Prostate gland (tissue), 2 donors: ENCODE measurements around the gene NDN.

Experiments
- POLR2A ChIP-seq: fragments of 450-650 bp; IDR thresholded peaks from one replicate; pipeline ENCODE4 v1.6.1; 2016; ENCODE audit warnings: antibody characterized with exemption, mild to moderate bottlenecking
- POLR2AphosphoS5 ChIP-seq: sonication (generic); formaldehyde crosslinking; IDR thresholded peaks from one replicate; pipeline ENCODE4 v1.6.1; 2017; ENCODE audit warnings: antibody characterized with exemption
- TF ChIP-seq, protein P1 (sequence below), 4 experiments: fragments of 200-600 bp in 2 of 4; fragments of 450-650 bp in 2 of 4; sonication (generic) in 2 of 4; IDR thresholded peaks; 1 replicate in 3 of 4; 2 replicates in 1 of 4; pipeline ENCODE4 v1.5.1; 2016 to 2019; ENCODE audit warnings: antibody characterized with exemption in 4 of 4, mild to moderate bottlenecking in 2 of 4, moderate library complexity in 2 of 4

DNA sequence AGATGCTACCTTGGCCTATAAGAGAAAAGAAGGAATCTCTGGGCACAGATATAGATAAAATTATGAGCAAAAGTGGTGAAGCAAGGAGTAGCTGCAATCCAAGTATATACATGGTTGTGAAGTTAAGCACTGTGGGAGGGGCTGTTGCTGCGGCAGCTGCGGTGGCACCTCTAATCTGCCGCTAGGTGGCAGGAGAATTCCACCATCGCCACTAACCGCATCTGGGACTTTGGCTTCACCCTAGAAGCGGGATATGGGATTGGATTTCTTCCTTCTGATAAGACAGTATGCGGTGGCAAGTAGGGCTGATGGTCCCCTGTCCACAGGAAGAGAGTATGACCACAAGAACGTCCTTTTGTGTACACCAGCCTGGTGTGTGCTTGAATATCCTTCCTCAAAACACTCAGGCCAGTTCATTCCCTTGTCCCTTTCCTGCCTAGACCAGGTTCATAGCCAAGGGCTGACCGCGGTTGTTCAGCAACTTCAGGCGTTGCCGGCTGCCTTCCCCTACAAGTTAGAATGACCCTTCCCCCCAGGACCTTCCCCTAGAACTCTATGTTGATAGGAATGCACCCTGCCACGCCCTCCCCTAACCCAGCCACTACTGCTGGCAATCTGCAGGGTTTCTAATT is 44.6 kb downstream of the NDN start:
- TF ChIP-seq, protein P1, sequence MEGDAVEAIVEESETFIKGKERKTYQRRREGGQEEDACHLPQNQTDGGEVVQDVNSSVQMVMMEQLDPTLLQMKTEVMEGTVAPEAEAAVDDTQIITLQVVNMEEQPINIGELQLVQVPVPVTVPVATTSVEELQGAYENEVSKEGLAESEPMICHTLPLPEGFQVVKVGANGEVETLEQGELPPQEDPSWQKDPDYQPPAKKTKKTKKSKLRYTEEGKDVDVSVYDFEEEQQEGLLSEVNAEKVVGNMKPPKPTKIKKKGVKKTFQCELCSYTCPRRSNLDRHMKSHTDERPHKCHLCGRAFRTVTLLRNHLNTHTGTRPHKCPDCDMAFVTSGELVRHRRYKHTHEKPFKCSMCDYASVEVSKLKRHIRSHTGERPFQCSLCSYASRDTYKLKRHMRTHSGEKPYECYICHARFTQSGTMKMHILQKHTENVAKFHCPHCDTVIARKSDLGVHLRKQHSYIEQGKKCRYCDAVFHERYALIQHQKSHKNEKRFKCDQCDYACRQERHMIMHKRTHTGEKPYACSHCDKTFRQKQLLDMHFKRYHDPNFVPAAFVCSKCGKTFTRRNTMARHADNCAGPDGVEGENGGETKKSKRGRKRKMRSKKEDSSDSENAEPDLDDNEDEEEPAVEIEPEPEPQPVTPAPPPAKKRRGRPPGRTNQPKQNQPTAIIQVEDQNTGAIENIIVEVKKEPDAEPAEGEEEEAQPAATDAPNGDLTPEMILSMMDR (IDR thresholded peaks at IDR 0.05): peak in 3 of 4 experiments; percentile 67 to 76 (median 73)
- TF ChIP-seq POLR2AphosphoS5: peak; percentile 8
- TF ChIP-seq POLR2A: no peak
